CD4-positive, alpha-beta T cell (primary cell): ENCODE measurements around the gene ARHGAP10. TPM values are rescaled to one million over a fixed set of nuclear protein-coding genes. Genes with fewer than 3 reads are reported as not detected.

Experiments used
- ATAC-seq: fragments of 200-7000 bp; cut with Tn5 transposase; one replicate; pipeline ENCODE4 v1.10.0; 2022; ENCODE audit warnings: mild to moderate bottlenecking; ENCODE audit not compliant: poor library complexity
- CTCF ChIA-PET: fragments of 350-600 bp; sonication (Branson Sonifier 250); formaldehyde crosslinking; loops from one replicate; lab custom pipeline; 2021; ENCODE audit warnings: antibody characterized with exemption, inconsistent platforms; lab: Charles Lee
- POLR2A ChIA-PET: fragments of 350-600 bp; sonication (Branson Sonifier 250); formaldehyde crosslinking; loops from one replicate; lab custom pipeline; 2021; ENCODE audit warnings: antibody characterized with exemption, inconsistent platforms; lab: Charles Lee
- DNase-seq, 14 experiments: peaks; one replicate each; pipeline ENCODE4 v3.0.0-alpha.2; 2013 to 2020; ENCODE audit warnings: mixed read lengths in 2 of 14
- H3K27ac ChIP-seq, 2 donors: one replicate each; pipeline versions ENCODE4 v1.5.1 to v1.7.0; 2013; ENCODE audit warnings: low read length in 2 of 2, low read depth in 1 of 2, mild to moderate bottlenecking in 1 of 2
- H3K27me3 ChIP-seq, 2 experiments: 1 replicate in 1 of 2; 2 replicates in 1 of 2; pipeline versions ENCODE4 v1.6.1 to v1.7.0; 2013; ENCODE audit warnings: low read length in 2 of 2, control low read depth in 1 of 2, mild to moderate bottlenecking in 1 of 2, moderate library complexity in 1 of 2; ENCODE audit not compliant: insufficient read depth in 2 of 2, control insufficient read depth in 1 of 2
- H3K36me3 ChIP-seq: one replicate; pipeline ENCODE4 v1.6.1; 2013; ENCODE audit warnings: low read length, control low read depth; ENCODE audit not compliant: insufficient read depth
- H3K4me1 ChIP-seq: one replicate; pipeline ENCODE4 v1.6.1; 2013; ENCODE audit warnings: low read length, control low read depth; ENCODE audit not compliant: insufficient read depth
- H3K4me3 ChIP-seq: one replicate; pipeline ENCODE4 v1.5.1; 2013; ENCODE audit warnings: mild to moderate bottlenecking, low read length, moderate library complexity
- H3K9me3 ChIP-seq, 2 experiments: 1 replicate in 1 of 2; 2 replicates in 1 of 2; pipeline versions ENCODE4 v1.6.1 to v1.7.0; 2013; ENCODE audit warnings: low read length in 2 of 2, mild to moderate bottlenecking in 2 of 2, control low read depth in 1 of 2, moderate library complexity in 1 of 2; ENCODE audit not compliant: control insufficient read depth in 1 of 2, insufficient read depth in 1 of 2
- H3K27ac Mint-ChIP-seq: one replicate; pipeline ENCODE4 v1.8.0; 2020; ENCODE audit warnings: mixed read lengths
- H3K27me3 Mint-ChIP-seq: one replicate; pipeline ENCODE4 v1.8.0; 2021; ENCODE audit warnings: mixed read lengths
- H3K36me3 Mint-ChIP-seq: one replicate; pipeline ENCODE4 v1.8.0; 2021; ENCODE audit warnings: low read depth, mixed read lengths
- H3K4me1 Mint-ChIP-seq: one replicate; pipeline ENCODE4 v1.8.0; 2021; ENCODE audit warnings: low read depth, mixed read lengths
- H3K4me3 Mint-ChIP-seq: one replicate; pipeline ENCODE4 v1.8.0; 2020; ENCODE audit warnings: mild to moderate bottlenecking, mixed read lengths
- H3K9me3 Mint-ChIP-seq: one replicate; pipeline ENCODE4 v1.8.0; 2020; ENCODE audit warnings: mixed read lengths
- CTCF ChIP-seq: fragments of 200-600 bp; IDR thresholded peaks from one replicate; pipeline ENCODE4 v1.8.0; 2022; ENCODE audit warnings: antibody characterized with exemption, mild to moderate bottlenecking
- intact Hi-C, 2 experiments: fragments of 100-400 bp; cut with DNase I in 1 of 2; cut with micrococcal nuclease in 1 of 2; formaldehyde crosslinking; loops; one replicate each; pipeline versions ENCODE4 v1.15.1 to v1.9.0; 2023 to 2025; cut with DNase I, micrococcal nuclease
- microRNA-seq: library from miRNA; unstranded; fragments of <30 nt; microRNA quantifications from one replicate; pipeline ENCODE4 v1.2.0, GENCODE V29; 2021; ENCODE audit warnings: borderline microRNAs expressed, borderline replicate concordance
- total RNA-seq, 174 experiments: library from RNA in 2 of 174; stranded (reverse) in 2 of 174; gene quantifications; one replicate each; pipeline ENCODE4 v1.2.3 and lab custom pipeline; 2021 to 2026

The ARHGAP10 gene
- total RNA-seq, 2 experiments from 2014 or later: 5.6 to 5.7 TPM

GRCh38 chr4:148120216-148120615 is 388.3 kb downstream of the ARHGAP10 start:
- no peak for TF ChIP-seq CTCF
- Histone ChIP-seq H3K27ac (no peak overlapping the region), H3K9me3 (peaks cover 0 to 21% of the 10 kb centered on the region in 2 experiments), H3K36me3 (peaks cover 22% of the 10 kb centered on the region), H3K4me3 (no peak overlapping the region), H3K27me3 (no peaks in the 10 kb centered on the region), H3K4me1 (no peaks in the 10 kb centered on the region)
- ChIA-PET CTCF (interaction anchor here (0.6 kb wide), 1 partner anchor 22 kb away, joined by 3 read pairs; no protein-coding TSS in a partner anchor), POLR2A (no interaction called here)
- Mint-ChIP-seq H3K4me3 (no peak overlapping the region), H3K27ac (no peak overlapping the region), H3K4me1 (peaks cover 33% of the 10 kb centered on the region), H3K9me3 (peaks cover 12% of the 10 kb centered on the region), H3K36me3 (peaks cover 92% of the 10 kb centered on the region), H3K27me3 (no peaks in the 10 kb centered on the region)
- intact Hi-C loops: no loop called here
- no peak for DNase-seq
- no peak for ATAC-seq

Small RNA genes lying within 50 kb of the gene (microRNA-seq; reads per million reads assigned to microRNA genes)
- 0.61 reads per million for gene MIR4799

Other genes starting within 250 kb of the ARHGAP10 start
- 10 to 100 TPM; 10.0 to 10.1 TPM for gene TMEM184C, start 114.7 kb upstream of the ARHGAP10 start, total RNA-seq
- gene PRMT9, start 47.9 kb upstream of the ARHGAP10 start, total RNA-seq: 10 to 100 TPM; 21.0 to 21.1 TPM